GM13977 (cell line): ENCODE results near the gene LRRC74B.
"Not testable (repeated sequence)": the region's sequence is repeated elsewhere in the genome, so short reads cannot be mapped to it uniquely, and the experiment has no call there.

ENCODE experiments used
- DNase-seq: peaks from one replicate; pipeline ENCODE4 v3.0.0; 2012; ENCODE audit warnings: low spot score
- CTCF ChIP-seq: IDR thresholded peaks from 2 replicates; pipeline ENCODE4 v1.5.1; 2012; ENCODE audit warnings: mild to moderate bottlenecking, control low read depth; ENCODE audit not compliant: insufficient read depth; ENCODE audit errors: extremely low read depth, missing control alignments
- in situ Hi-C: fragments of 300-500 bp; cut with MboI; formaldehyde crosslinking; loops from one replicate; pipeline ENCODE4 v1.12.0; 2022; ENCODE audit warnings: low sequenced_read_pairs, low pct_unique_long_range_greater_than_20kb, mixed read lengths, inconsistent platforms; ENCODE audit not compliant: unreplicated experiment

Gene LRRC74B

GRCh38 chr22:21032868-21033688 lies 12.7 kb upstream of the LRRC74B start:
- no peak for TF ChIP-seq CTCF
- DNase-seq, result no peak
- in situ Hi-C loops, result no loop called here

GRCh38 chr22:21033895-21034294 lies 11.9 kb upstream of the LRRC74B start:
- no peak for DNase-seq
- in situ Hi-C loops, result no loop called here
- no peak for TF ChIP-seq CTCF

- no peak for DNase-seq
- TF ChIP-seq CTCF, result no peak
- in situ Hi-C loops, result no loop called here
Observed at GRCh38 chr22:21034989-21035388, 10.8 kb upstream of the LRRC74B start.

- in situ Hi-C loops, result no loop called here
- no peak for DNase-seq
- no peak for TF ChIP-seq CTCF
Observed at GRCh38 chr22:21038405-21038804, 7.3 kb upstream of the LRRC74B start.

- DNase-seq, in situ Hi-C loops: not testable (repeated sequence)
Observed at GRCh38 chr22:21039158-21039557, 6.6 kb upstream of the LRRC74B start.

- TF ChIP-seq CTCF, result no peak
- no peak for DNase-seq
- in situ Hi-C loops, result no loop called here
Observed at GRCh38 chr22:21041937-21042336, 3.8 kb upstream of the LRRC74B start.

GRCh38 chr22:21042978-21043859 lies 2.5 kb upstream of the LRRC74B start:
- TF ChIP-seq CTCF, result no peak
- in situ Hi-C loops, result no loop called here
- DNase-seq, result no peak
